Measurements from ENCODE around the gene DYNC1H1.

DYNC1H1 gene

DNA sequence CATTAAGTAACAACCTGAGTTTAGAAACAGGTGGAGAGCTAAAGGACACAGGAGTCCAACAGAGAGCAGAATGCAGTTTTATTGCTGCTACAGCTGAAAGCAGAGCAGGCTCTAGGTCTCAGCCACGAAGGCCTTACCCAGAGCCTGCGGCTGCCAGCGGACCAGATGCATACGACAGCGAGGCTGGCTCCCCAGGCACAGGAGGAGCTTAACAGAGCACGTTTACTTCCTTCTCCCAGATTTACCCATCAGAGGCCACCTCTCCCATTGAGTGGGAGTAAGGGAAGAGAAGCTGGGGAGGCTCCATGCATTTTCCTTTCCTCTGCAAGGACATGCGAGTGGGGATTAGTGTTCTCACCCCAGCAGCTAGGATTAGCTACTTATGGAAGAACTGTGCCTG is 22.6 kb downstream of the DYNC1H1 start:
- no peak for TF ChIP-seq GATA2 (IDR thresholded peaks at IDR 0.05; ENCODE audit: low read depth, low read length)
- TF ChIP-seq GATA3 (IDR thresholded peaks at IDR 0.05; ENCODE audit: low read depth, low read length), result no peak

DNA sequence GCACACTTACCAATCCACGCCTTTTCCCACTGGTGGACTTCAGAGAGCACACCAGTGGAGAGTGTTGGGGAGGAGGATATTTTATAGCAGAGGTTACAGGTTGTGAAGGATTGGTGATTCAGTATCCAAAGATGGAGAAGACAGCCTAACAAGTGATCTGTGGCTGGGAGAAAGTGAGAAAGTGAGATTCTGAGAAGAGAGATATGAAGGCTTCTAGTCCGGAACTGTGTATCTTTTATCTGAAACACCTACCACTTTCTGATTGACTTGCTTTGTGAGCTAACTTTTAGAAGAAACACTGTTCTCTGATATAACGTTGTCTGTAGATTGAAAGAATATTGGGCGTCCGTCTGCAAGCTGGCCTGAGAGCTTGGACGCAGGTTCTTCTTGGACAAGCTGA is 24.0 kb downstream of the DYNC1H1 start:
- TF ChIP-seq GATA3 (IDR thresholded peaks at IDR 0.05; ENCODE audit: low read depth, low read length), result no peak
- TF ChIP-seq GATA2 (IDR thresholded peaks at IDR 0.05; ENCODE audit: low read depth, low read length), result no peak

DNA sequence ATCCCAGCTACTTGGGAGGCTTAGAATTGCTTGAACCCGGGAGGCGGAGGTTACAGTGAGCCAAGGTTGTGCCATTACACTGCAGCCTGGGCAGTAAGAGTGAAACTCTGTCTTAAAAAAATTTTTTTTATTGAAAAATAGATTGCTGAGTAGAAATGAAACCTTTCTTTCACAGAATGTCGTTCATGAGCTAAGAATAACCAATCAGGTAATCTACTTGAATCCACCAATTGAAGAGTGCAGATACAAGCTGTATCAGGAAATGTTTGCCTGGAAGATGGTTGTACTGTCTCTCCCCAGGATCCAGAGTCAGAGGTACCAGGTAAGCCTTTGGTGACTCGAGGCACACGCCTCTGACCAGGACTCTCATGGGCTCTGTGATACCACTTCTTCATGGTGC is 27.0 kb downstream of the DYNC1H1 start:
- TF ChIP-seq GATA2 (IDR thresholded peaks at IDR 0.05; ENCODE audit: low read depth, low read length) (no peak), GATA3 (IDR thresholded peaks at IDR 0.05; ENCODE audit: low read depth, low read length) (no peak)

DNA sequence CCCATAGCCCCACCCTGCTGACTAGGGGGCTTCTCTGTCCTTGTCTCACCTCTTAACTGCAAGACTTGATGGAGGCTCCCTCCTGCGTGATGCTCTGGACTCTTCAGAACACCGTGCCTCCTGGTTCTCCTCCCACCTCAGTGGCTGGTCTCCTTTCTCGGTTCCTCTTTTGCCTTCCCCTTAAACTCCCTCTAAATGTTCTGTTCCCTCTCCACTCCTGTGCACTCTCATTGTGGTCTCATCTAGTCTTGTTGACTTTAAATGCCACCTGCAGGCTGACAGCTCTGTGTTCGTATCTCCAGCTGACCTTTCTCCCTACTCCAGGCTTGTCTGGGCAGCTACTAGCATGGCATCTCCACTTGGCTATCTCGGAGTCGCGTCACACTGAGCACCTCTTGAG is 28.3 kb downstream of the DYNC1H1 start:
- no peak for TF ChIP-seq GATA3 (IDR thresholded peaks at IDR 0.05; ENCODE audit: low read depth, low read length)
- no peak for TF ChIP-seq GATA2 (IDR thresholded peaks at IDR 0.05; ENCODE audit: low read depth, low read length)

DNA sequence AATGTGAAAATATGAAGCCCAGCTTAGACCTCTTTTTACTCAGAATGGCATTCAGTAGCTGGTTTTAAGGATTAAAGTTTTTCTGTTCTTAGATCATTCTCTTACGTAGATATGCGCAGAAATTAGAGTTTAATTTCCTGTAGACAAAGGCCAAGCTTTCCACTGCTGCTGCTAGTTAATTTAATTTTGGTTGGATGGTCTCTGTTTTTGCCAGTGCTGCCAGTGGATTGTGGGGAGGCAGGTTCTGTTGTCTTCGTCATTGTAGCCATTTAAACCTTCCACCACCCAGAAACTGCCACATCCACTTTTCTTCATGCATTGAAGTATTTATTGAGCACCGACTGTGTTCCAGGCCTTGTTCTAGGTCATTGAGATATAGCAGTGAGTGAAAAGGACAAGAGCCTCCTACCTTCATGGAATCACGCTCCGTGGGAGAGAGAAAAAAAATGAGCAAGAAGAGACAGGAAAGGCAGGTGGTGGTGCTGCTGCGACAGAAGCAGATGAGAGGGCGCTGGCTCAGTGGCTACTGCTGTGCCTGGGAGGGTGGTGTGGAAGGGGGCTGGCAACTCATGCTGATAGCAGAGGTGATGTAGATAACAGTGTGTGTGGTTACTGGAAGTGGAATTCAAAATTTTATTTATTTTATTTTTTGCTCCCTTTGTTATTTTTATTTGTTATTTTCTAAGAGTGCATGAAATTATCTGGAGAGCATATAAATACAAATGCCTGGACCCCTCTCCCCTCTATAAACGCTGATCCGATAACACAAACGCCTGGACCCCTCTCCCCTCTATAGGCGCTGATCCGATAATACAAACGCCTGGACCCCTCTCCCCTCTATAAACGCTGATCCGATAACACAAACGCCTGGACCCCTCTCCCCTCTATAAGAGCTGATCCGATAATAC is 33.3 kb downstream of the DYNC1H1 start:
- TF ChIP-seq GATA3 (IDR thresholded peaks at IDR 0.05; ENCODE audit: low read depth, low read length), result peak; percentile 58
- TF ChIP-seq GATA2 (IDR thresholded peaks at IDR 0.05; ENCODE audit: low read depth, low read length), result peak; percentile 78

DNA sequence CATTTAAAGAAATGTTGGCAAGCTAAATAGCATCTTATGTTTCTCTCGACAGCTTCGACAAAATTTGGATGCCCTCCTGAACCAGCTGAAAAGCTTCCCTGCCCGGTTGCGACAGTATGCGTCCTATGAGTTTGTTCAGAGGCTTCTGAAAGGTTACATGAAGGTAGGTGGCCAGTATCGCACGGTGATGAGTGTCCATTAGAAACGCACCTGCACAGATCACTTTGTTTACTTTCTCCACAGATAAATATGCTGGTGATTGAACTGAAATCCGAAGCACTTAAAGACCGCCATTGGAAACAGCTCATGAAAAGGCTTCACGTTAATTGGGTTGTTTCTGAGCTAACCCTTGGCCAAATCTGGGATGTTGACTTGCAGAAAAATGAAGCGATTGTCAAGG is 36.5 kb downstream of the DYNC1H1 start:
- TF ChIP-seq GATA2 (IDR thresholded peaks at IDR 0.05; ENCODE audit: low read depth, low read length) (no peak), GATA3 (IDR thresholded peaks at IDR 0.05; ENCODE audit: low read depth, low read length) (no peak)

DNA sequence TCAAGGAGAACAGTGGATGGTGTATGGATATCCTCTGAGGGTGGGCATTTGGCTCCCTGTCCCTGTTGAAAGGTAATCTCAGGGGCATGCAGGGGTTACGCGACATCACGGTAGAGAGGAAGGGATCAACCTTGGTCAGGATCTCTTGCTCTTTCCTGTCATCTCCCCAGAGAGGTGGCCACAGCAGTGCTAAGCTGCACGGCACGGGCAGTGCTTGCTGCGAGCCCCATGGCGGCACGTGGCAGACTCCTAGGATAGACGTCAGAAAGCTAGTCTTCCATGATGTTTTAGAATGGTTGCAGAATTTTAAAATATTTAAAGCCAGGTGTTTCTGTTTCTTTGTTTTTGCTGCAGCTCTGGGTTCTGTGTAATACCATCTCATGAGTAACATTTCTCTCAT is 41.0 kb downstream of the DYNC1H1 start:
- TF ChIP-seq GATA3 (IDR thresholded peaks at IDR 0.05; ENCODE audit: low read depth, low read length) (no peak), GATA2 (IDR thresholded peaks at IDR 0.05; ENCODE audit: low read depth, low read length) (no peak)

DNA sequence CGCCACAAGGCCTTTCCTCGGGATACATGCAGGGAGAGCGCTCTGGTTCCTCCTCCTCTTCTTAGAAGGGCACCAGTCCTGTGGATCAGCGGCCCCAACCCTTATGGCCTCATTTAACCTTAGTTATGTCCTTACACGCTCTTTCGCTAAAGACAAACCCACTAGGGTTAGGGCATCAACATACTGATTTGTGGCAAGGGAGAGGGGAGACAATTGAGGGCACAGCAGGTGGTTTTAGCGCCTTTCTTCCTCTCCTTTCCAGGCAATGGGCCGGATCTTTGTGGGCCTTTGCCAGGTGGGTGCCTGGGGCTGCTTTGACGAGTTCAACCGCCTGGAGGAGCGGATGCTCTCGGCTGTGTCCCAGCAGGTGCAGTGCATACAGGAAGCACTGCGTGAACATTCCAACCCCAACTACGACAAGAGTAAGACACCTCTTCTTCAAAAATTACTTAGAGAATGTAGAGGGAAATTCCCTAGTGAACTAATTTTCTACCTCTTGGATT is 43.6 kb downstream of the DYNC1H1 start:
- TF ChIP-seq GATA3 (IDR thresholded peaks at IDR 0.05; ENCODE audit: low read depth, low read length) (no peak), GATA2 (IDR thresholded peaks at IDR 0.05; ENCODE audit: low read depth, low read length) (no peak)

DNA sequence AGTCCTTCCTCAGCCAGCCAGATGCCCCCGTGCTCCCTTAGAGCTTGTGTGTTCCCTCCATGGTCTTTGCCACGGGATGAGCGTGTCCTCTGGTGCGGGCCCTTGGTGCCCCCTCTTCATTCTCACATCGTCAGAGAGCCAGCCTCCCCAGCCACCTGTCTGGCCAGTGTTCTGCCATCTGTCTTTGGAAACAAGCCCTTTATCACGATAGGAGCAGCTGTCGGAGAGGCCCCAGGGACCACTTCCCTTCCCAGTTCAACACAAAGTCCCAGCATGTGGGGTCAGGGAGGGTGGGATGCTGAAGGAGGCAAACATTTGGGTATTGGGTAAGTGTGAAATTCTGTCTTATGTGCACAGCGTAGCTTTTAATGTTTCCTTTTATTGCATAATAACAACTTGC is 44.5 kb downstream of the DYNC1H1 start:
- TF ChIP-seq GATA2 (IDR thresholded peaks at IDR 0.05; ENCODE audit: low read depth, low read length) (no peak), GATA3 (IDR thresholded peaks at IDR 0.05; ENCODE audit: low read depth, low read length) (no peak)

DNA sequence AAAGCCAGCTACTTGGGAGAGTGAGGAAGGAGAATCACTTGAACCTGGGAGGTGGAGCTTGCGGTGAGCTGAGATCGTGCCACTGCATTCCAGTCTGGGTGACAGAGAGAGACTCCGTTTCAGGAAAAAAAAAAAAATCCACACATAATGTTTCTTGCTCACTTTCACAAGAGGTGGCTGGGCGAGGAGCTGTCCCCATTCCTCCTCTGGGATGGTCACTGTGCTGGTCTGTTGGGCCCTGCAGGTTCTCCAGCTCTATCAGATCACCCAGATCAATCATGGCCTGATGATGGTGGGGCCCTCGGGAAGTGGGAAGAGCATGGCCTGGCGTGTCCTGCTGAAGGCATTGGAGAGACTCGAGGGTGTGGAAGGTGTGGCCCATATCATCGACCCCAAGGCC is 47.3 kb downstream of the DYNC1H1 start:
- TF ChIP-seq GATA2 (IDR thresholded peaks at IDR 0.05; ENCODE audit: low read depth, low read length) (no peak), GATA3 (IDR thresholded peaks at IDR 0.05; ENCODE audit: low read depth, low read length) (no peak)

DNA sequence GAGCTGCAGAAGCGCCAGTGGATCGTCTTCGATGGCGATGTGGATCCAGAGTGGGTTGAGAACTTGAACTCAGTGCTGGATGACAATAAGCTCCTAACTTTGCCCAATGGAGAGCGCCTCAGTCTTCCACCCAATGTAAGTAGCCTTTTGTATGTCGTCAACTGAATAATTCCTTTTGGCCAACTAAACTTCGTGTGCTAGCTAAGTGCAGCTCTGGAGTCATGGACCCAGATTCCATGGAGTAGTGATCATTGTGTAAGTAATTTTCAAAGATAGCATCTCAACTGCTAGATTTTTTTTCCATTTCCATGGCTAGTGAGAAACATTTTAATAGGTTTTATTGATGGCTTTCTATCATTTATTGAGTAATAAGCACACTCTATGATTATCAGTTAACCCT is 48.0 kb downstream of the DYNC1H1 start:
- TF ChIP-seq GATA3 (IDR thresholded peaks at IDR 0.05; ENCODE audit: low read depth, low read length) (no peak), GATA2 (IDR thresholded peaks at IDR 0.05; ENCODE audit: low read depth, low read length) (no peak)

DNA sequence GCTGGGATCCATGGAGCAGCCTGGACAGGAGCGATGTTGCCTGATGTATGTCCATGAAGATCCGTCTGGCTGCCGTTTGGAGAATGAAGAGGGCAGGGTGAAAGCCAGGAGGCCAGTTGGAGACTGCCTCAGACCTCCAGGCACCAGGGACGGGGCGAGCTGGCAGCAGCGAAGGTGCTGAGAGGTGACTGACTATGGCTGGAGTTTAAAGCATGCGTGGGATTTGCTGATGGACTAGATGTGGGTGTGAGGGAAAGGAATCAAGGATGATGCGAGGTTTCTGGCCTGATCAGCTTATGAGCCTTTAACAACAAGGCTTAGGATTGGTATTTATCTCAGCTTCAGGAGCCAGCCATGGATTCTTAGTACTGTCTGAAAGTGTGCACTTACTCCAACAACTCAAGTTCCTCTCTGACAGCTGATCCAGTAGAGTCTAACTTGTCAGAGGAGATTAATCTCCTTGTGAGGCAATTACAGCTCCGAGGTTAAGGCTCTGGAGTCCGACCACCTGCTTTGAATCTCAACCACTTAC is 49.4 kb downstream of the DYNC1H1 start:
- TF ChIP-seq GATA2 (IDR thresholded peaks at IDR 0.05; ENCODE audit: low read depth, low read length) (no peak), GATA3 (IDR thresholded peaks at IDR 0.05; ENCODE audit: low read depth, low read length) (no peak)

DNA sequence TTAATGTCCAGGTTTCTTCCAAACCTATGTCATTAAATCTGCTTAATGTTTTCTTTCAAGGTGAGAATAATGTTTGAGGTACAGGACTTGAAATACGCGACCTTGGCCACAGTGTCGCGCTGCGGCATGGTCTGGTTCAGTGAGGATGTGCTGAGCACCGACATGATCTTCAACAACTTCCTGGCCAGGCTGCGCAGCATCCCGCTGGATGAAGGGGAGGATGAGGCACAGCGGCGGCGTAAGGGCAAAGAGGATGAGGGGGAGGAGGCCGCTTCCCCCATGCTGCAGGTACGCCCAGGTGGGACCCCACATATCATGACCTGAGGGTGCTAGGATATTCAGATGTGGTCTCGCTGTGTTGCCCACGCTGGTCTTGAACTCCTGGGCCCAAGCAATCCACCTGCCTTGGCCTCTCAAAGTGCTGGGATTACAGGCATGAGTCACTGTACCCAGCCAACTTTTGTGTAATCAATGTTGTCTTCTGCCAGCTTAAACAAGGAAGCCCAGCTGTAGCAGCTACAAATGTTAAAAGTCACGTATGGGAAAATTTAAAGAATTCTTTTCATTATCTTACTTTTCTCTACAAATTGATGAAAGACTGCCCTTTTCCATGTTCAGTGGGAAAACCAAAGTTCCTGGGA is 50.8 kb downstream of the DYNC1H1 start:
- TF ChIP-seq GATA2 (IDR thresholded peaks at IDR 0.05; ENCODE audit: low read depth, low read length), result no peak
- no peak for TF ChIP-seq GATA3 (IDR thresholded peaks at IDR 0.05; ENCODE audit: low read depth, low read length)

DNA sequence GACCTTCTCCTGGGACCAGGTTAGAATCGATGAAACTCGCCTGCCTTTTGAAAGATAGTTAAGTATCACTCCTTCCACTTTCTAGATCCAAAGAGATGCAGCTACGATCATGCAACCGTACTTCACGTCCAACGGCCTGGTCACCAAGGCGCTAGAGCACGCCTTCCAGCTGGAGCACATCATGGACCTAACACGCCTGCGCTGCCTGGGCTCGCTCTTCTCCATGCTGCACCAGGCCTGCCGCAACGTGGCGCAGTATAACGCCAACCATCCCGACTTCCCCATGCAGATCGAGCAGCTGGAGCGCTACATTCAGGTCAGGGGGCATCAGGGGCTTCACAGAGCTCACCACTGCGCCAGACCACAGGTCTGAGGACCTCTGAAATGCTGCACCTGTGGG is 51.4 kb downstream of the DYNC1H1 start:
- TF ChIP-seq GATA3 (IDR thresholded peaks at IDR 0.05; ENCODE audit: low read depth, low read length) (no peak), GATA2 (IDR thresholded peaks at IDR 0.05; ENCODE audit: low read depth, low read length) (no peak)

Data from SH-SY5Y (cell line).